HG03575 (cell line): ENCODE measurements around the gene IL17C.

Experiments
- ATAC-seq: cut with Tn5 transposase; IDR thresholded peaks from one replicate; pipeline ENCODE4 v1.9.1; 2021; ENCODE audit not compliant: unreplicated experiment, insufficient number of reproducible peaks, low FRiP score; ENCODE audit errors: extremely low read depth

The IL17C gene

GRCh38 chr16:88638323-88639230 lies at the start of gene IL17C:
TSS of gene IL17C (plus strand) at chr16:88638572. CDS start at chr16:88638642, 70 bp downstream.
- ATAC-seq = no peak

- no peak for ATAC-seq
These were observed 49.6 kb upstream of the IL17C start for GRCh38 chr16:88588754-88589153.

- ATAC-seq = no peak
These were observed 48.9 kb upstream of the IL17C start for GRCh38 chr16:88589441-88589840.

GRCh38 chr16:88591577-88592021 lies 46.8 kb upstream of the IL17C start:
- no peak for ATAC-seq

- ATAC-seq = no peak
These were observed 45.3 kb upstream of the IL17C start for GRCh38 chr16:88593061-88593460.

GRCh38 chr16:88593489-88593888 lies 44.9 kb upstream of the IL17C start:
- ATAC-seq = no peak

- no peak for ATAC-seq
These were observed 44.5 kb upstream of the IL17C start for GRCh38 chr16:88593910-88594309.

- ATAC-seq = no peak
These were observed 43.3 kb upstream of the IL17C start for GRCh38 chr16:88595101-88595500.

- ATAC-seq = no peak
These were observed 42.5 kb upstream of the IL17C start for GRCh38 chr16:88595921-88596320.

GRCh38 chr16:88596483-88596882 lies 41.9 kb upstream of the IL17C start:
- no peak for ATAC-seq

- ATAC-seq = no peak
These were observed 40.4 kb upstream of the IL17C start for GRCh38 chr16:88597856-88598491.

GRCh38 chr16:88599092-88599733 lies 39.2 kb upstream of the IL17C start:
- ATAC-seq = no peak

- no peak for ATAC-seq
These were observed 38.4 kb upstream of the IL17C start for GRCh38 chr16:88599825-88600538.

GRCh38 chr16:88600539-88600896 lies 37.9 kb upstream of the IL17C start:
- ATAC-seq = no peak

GRCh38 chr16:88601313-88602036 lies 36.9 kb upstream of the IL17C start:
- no peak for ATAC-seq

GRCh38 chr16:88602091-88602490 lies 36.3 kb upstream of the IL17C start:
- no peak for ATAC-seq

- ATAC-seq = no peak
These were observed 32.9 kb upstream of the IL17C start for GRCh38 chr16:88605186-88606147.
